Measurements from ENCODE around the gene GPR82. TPM values are rescaled to one million over a fixed set of nuclear protein-coding genes. Genes with fewer than 3 reads are reported as not detected.

GPR82 gene
- total and polyA plus RNA-seq, 8 donors: 0.04 to 0.62 (median 0.24) TPM; not detected in 3

DNA sequence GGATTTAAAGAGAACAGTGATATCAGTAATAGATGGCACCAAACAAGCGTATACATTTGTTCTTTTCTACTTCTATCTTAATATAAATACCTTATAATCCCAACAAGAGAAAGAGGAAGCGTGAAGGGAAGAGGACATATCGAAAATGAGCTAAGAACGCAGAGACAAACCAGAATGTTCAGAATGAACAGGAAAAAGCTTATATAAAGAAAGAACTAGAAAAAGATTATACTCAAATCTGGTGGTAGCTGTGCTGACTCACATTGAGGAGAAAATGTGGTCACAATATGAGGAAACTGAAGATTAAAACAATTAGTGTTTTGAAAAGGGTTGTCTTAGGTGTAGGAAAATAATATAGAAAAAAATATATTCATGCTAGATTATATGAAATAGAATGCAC lies 37.2 kb upstream of the GPR82 start:
- DNase-seq: no peak
- Histone ChIP-seq H3K9me3 (no peaks in the 10 kb centered on the region), H3K4me3 (no peak overlapping the region), H3K36me3 (no peaks in the 10 kb centered on the region), H3K27ac (no peak overlapping the region), H3K4me1 (peaks cover 0 to 4% (median 0%) of the 10 kb centered on the region in 3 donors), H3K27me3 (peaks cover 0 to 11% (median 0%) of the 10 kb centered on the region in 4 donors)
- intact Hi-C loops (cut with DNase I): no loop called here
- peak; percentile 85 for FAIRE-seq
- no peak for ATAC-seq
- 74 to 77% methylated on average over 4 of the region's 4 CpGs for WGBS, 2 donors
- TF ChIP-seq, protein P1, sequence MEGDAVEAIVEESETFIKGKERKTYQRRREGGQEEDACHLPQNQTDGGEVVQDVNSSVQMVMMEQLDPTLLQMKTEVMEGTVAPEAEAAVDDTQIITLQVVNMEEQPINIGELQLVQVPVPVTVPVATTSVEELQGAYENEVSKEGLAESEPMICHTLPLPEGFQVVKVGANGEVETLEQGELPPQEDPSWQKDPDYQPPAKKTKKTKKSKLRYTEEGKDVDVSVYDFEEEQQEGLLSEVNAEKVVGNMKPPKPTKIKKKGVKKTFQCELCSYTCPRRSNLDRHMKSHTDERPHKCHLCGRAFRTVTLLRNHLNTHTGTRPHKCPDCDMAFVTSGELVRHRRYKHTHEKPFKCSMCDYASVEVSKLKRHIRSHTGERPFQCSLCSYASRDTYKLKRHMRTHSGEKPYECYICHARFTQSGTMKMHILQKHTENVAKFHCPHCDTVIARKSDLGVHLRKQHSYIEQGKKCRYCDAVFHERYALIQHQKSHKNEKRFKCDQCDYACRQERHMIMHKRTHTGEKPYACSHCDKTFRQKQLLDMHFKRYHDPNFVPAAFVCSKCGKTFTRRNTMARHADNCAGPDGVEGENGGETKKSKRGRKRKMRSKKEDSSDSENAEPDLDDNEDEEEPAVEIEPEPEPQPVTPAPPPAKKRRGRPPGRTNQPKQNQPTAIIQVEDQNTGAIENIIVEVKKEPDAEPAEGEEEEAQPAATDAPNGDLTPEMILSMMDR (IDR thresholded peaks at IDR 0.05): no peak

DNA sequence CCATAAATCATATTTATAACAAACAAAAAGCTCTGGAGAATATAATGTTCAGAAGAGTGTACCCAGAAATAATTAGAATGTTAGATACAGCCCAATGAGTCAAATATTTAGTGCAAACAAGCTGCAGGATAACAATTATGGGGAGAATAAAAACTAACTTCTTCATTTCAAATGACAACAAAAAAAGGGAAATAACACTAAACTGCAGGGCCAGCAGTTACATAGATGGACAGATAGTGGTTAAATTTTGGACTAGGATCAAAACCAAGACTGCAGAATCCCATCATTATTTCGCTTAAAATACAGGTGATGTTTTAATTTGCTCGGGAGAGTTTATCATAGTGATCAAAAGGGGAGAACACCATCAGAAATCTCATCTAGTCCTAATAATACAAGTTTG lies 35.8 kb upstream of the GPR82 start:
- FAIRE-seq (peak; percentile 39), ATAC-seq (no peak)

DNA sequence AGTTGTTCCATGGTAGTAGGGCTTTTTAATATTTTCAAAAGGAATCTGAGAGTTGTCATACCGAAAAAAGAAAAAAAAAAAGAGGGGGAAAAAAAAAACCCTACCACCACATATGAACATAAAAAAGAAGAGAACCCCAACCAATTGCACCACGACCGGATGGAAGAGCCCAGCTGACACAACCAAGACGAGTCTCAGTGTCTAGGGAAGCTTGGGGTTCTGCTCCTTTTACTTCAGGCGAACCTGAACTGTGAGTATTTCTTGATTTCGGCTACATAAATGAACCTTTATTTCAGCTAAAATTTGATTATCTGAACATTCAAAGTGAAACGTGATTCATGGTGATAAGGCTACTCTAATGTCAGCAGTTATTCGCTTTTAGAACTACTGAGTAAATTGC lies 35.1 kb upstream of the GPR82 start, which contains the start of gene GPR34:
TSS of gene GPR34 (plus strand) at position 139 of the 400 bp plus-strand sequence. CDS start 6,661 bp downstream, outside the sequence.
- intact Hi-C loops (cut with DNase I): no loop called here
- DNase-seq (no peak), FAIRE-seq (no peak), ATAC-seq (peak in 2 of 4 donors; percentile 32 to 45)
- WGBS, 2 donors: 64 to 82% methylated on average over 8 of the region's 8 CpGs
- Histone ChIP-seq H3K9me3 (no peaks in the 10 kb centered on the region), H3K36me3 (no peaks in the 10 kb centered on the region), H3K27me3 (peaks cover 0 to 11% (median 0%) of the 10 kb centered on the region in 4 donors), H3K27ac (no peak within 1 kb of the TSS), H3K4me3 (no peak within 1 kb of the TSS), H3K4me1 (peaks cover 0 to 3% (median 0%) of the 10 kb centered on the region in 3 donors)
- TF ChIP-seq, protein P1 (IDR thresholded peaks at IDR 0.05): no peak

More for the DNA sequence above, 35.8 kb upstream of the GPR82 start:
- Histone ChIP-seq H3K27me3 (peaks cover 0 to 11% (median 0%) of the 10 kb centered on the region in 4 donors), H3K4me3 (no peak overlapping the region), H3K9me3 (no peaks in the 10 kb centered on the region), H3K27ac (no peak overlapping the region), H3K4me1 (peaks cover 0 to 4% (median 0%) of the 10 kb centered on the region in 3 donors), H3K36me3 (no peaks in the 10 kb centered on the region)
- 82 to 92% methylated on average over 2 of the region's 2 CpGs for WGBS, 2 donors
- intact Hi-C loops (cut with DNase I): no loop called here
- TF ChIP-seq, protein P1 (IDR thresholded peaks at IDR 0.05): no peak
- DNase-seq: no peak

DNA sequence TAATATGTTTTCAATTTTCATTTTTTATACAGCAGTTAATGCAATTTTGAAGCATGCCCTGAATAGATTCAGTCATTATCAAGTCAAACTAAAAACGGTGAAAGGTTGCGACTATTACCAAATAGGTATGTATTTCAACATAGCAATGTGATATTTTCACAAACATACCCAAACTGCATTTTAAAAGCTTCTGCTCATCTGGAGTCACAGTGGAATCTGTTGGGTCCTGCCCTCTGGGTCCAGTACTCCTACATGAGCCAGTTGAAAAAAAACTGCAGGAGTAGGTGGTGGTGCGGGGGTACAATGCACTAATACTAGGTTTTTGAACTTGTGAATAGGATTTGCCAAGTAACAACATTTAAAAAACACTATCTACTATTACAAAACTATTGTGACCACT lies 34.3 kb upstream of the GPR82 start:
- intact Hi-C loops (cut with DNase I): no loop called here
- peaks cover 0 to 11% (median 0%) of the 10 kb centered on the region in 4 donors for H3K27me3 ChIP-seq
- DNase-seq (no peak), ATAC-seq (no peak), FAIRE-seq (no peak)
- H3K36me3 ChIP-seq: no peaks in the 10 kb centered on the region
- H3K4me3 ChIP-seq: no peak overlapping the region
- no peaks in the 10 kb centered on the region for H3K9me3 ChIP-seq
- TF ChIP-seq, protein P1 (IDR thresholded peaks at IDR 0.05): no peak
- no peak overlapping the region for H3K27ac ChIP-seq
- H3K4me1 ChIP-seq: no peaks in the 10 kb centered on the region
- 79 to 83% methylated on average over 3 of the region's 3 CpGs for WGBS, 2 donors

DNA sequence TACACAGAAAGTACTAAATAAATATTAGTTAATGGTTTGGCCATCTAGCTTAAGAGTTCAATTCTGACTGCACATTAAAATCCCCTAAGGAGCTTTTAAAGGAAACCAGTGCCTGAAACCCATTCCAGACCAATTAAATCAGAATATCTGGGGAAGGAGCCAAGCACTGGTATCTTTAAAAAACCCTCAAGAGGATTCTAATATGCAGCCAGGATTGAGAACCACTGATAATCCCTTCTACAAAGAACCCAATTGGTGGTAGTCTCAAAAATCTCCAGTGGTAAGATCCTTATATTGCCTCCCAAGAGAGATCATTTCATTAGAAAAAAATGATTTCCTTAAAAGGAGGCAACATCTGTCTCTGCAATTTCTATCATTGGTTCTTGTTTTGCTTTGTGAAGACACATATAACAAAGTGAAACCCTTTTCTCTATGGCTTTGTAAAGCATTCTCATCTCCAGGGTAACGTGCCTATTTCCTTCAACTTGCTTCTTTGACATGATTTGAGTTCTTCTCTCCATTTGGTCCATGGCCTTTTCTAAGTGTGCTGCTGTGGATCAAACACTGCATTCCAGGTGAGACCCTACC lies 31.7 kb upstream of the GPR82 start:
- WGBS, 2 donors: 85 to 86% methylated on average over 1 of the region's 1 CpG
- intact Hi-C loops (cut with DNase I): no loop called here
- no peak for ATAC-seq

More for the DNA sequence above, 31.7 kb upstream of the GPR82 start:
- no peak overlapping the region for H3K27ac ChIP-seq
- no peaks in the 10 kb centered on the region for H3K36me3 ChIP-seq
- peak; percentile 75 for FAIRE-seq
- no peak for DNase-seq
- TF ChIP-seq, protein P1 (IDR thresholded peaks at IDR 0.05): no peak
- peaks cover 0 to 11% (median 0%) of the 10 kb centered on the region in 4 donors for H3K27me3 ChIP-seq
- no peaks in the 10 kb centered on the region for H3K9me3 ChIP-seq
- no peak overlapping the region for H3K4me3 ChIP-seq
- no peaks in the 10 kb centered on the region for H3K4me1 ChIP-seq
